SJCRH30 (cell line): ENCODE measurements around the gene WAPL. TPM values are rescaled to one million over a fixed set of nuclear protein-coding genes. Genes with fewer than 3 reads are reported as not detected.
"Not testable (repeated sequence)": the region's sequence is repeated elsewhere in the genome, so short reads cannot be mapped to it uniquely, and the experiment has no call there.

Experiments
- DNase-seq, 2 experiments: peaks; one replicate each; pipeline ENCODE4 v3.0.0-alpha.2; 2015 to 2020
- H3K27ac ChIP-seq: fragments of 250-450 bp; sonication (Bioruptor Pico); 2 replicates; pipeline ENCODE4 v1.5.1; 2020; ENCODE audit warnings: mild to moderate bottlenecking, moderate library complexity
- H3K27me3 ChIP-seq: fragments of 250-450 bp; sonication (Bioruptor Pico); 2 replicates; pipeline ENCODE4 v1.5.1; 2020; ENCODE audit warnings: mild to moderate bottlenecking, moderate library complexity
- H3K36me3 ChIP-seq: fragments of 250-450 bp; sonication (Bioruptor Pico); 2 replicates; pipeline ENCODE4 v1.5.1; 2020; ENCODE audit warnings: mild to moderate bottlenecking, moderate library complexity
- H3K4me1 ChIP-seq: fragments of 250-450 bp; sonication (Bioruptor Pico); 2 replicates; pipeline ENCODE4 v1.5.1; 2020; ENCODE audit warnings: mild to moderate bottlenecking, moderate library complexity
- H3K4me3 ChIP-seq: fragments of 250-450 bp; sonication (Bioruptor Pico); 2 replicates; pipeline ENCODE4 v1.5.1; 2020; ENCODE audit warnings: mild to moderate bottlenecking, moderate library complexity
- H3K9me3 ChIP-seq: fragments of 250-450 bp; sonication (Bioruptor Pico); replicated peaks from 2 replicates; pipeline ENCODE4 v1.5.1; 2020; ENCODE audit warnings: mild to moderate bottlenecking, moderate library complexity
- total RNA-seq: library from RNA; depleted of rRNA; stranded (reverse); fragments of >200 nt; shearing (Covaris generic); gene quantifications from 2 replicates; pipeline ENCODE4 v1.2.3, GENCODE V29; 2014

The WAPL gene
- total RNA-seq, 1 experiment from 2014 or later, result 38.0 TPM

- H3K27ac ChIP-seq, result no peak overlapping the region
- H3K9me3 ChIP-seq, result no peaks in the 10 kb centered on the region
- no peak for DNase-seq
- H3K4me3 ChIP-seq, result no peak overlapping the region
- no peaks in the 10 kb centered on the region for H3K36me3 ChIP-seq
- H3K27me3 ChIP-seq, result no peaks in the 10 kb centered on the region
- H3K4me1 ChIP-seq, result no peaks in the 10 kb centered on the region
These were observed 14.8 kb upstream of the WAPL start for GRCh38 chr10:86536294-86536861.

- Histone ChIP-seq H3K4me1 (no peaks in the 10 kb centered on the region), H3K4me3 (no peak overlapping the region), H3K27me3 (no peaks in the 10 kb centered on the region), H3K36me3 (no peaks in the 10 kb centered on the region), H3K27ac (no peak overlapping the region), H3K9me3 (no peaks in the 10 kb centered on the region)
- DNase-seq, result no peak
These were observed 13.7 kb upstream of the WAPL start for GRCh38 chr10:86535132-86535882.

- no peak overlapping the region for H3K27ac ChIP-seq
- H3K4me1 ChIP-seq, result no peaks in the 10 kb centered on the region
- no peaks in the 10 kb centered on the region for H3K9me3 ChIP-seq
- no peak for DNase-seq
- H3K4me3 ChIP-seq, result no peak overlapping the region
- no peaks in the 10 kb centered on the region for H3K27me3 ChIP-seq
- H3K36me3 ChIP-seq, result no peaks in the 10 kb centered on the region
These were observed 11.7 kb upstream of the WAPL start for GRCh38 chr10:86533328-86533727.

- H3K27me3 ChIP-seq, H3K9me3 ChIP-seq, H3K4me3 ChIP-seq, H3K4me1 ChIP-seq, H3K36me3 ChIP-seq, H3K27ac ChIP-seq, DNase-seq: not testable (repeated sequence)
These were observed 7.1 kb upstream of the WAPL start for GRCh38 chr10:86528736-86529135.

- no peaks in the 10 kb centered on the region for H3K27me3 ChIP-seq
These were observed 5.0 kb upstream of the WAPL start for GRCh38 chr10:86526606-86527005.

GRCh38 chr10:86525713-86526112 is 4.1 kb upstream of the WAPL start:
- not testable (repeated sequence) for H3K36me3 ChIP-seq, DNase-seq, H3K4me3 ChIP-seq, H3K4me1 ChIP-seq, H3K27ac ChIP-seq, H3K9me3 ChIP-seq, H3K27me3 ChIP-seq

More at GRCh38 chr10:86526606-86527005, 5.0 kb upstream of the WAPL start:
- Histone ChIP-seq H3K27ac (no peak overlapping the region), H3K9me3 (no peaks in the 10 kb centered on the region), H3K36me3 (no peaks in the 10 kb centered on the region), H3K4me1 (no peaks in the 10 kb centered on the region), H3K4me3 (no peak overlapping the region)
- no peak for DNase-seq

GRCh38 chr10:86524225-86524962 is 2.8 kb upstream of the WAPL start:
- no peak for DNase-seq
- Histone ChIP-seq H3K4me1 (no peaks in the 10 kb centered on the region; the same call in 1 of the 2 replicates), H3K27ac (no peak overlapping the region), H3K9me3 (no peaks in the 10 kb centered on the region), H3K36me3 (peaks cover 4% of the 10 kb centered on the region; the same call in 1 of the 2 replicates), H3K4me3 (no peak overlapping the region), H3K27me3 (no peaks in the 10 kb centered on the region)

GRCh38 chr10:86523348-86523747 is 1.8 kb upstream of the WAPL start:
- DNase-seq, result no peak
- H3K27ac ChIP-seq, result no peak overlapping the region
- H3K9me3 ChIP-seq, result no peaks in the 10 kb centered on the region
- no peaks in the 10 kb centered on the region; the same call in 1 of the 2 replicates for H3K4me1 ChIP-seq
- H3K4me3 ChIP-seq, result no peak overlapping the region
- H3K27me3 ChIP-seq, result no peaks in the 10 kb centered on the region
- H3K36me3 ChIP-seq, result peaks cover 4% of the 10 kb centered on the region; the same call in 1 of the 2 replicates

GRCh38 chr10:86522510-86522855 is 891 bp upstream of the WAPL start:
- peaks cover 6% of the 10 kb centered on the region; the same call in 1 of the 2 replicates for H3K36me3 ChIP-seq
- no peaks in the 10 kb centered on the region for H3K27me3 ChIP-seq
- no peaks in the 10 kb centered on the region for H3K9me3 ChIP-seq
- no peak overlapping the region for H3K27ac ChIP-seq
- no peaks in the 10 kb centered on the region; the same call in 1 of the 2 replicates for H3K4me1 ChIP-seq
- H3K4me3 ChIP-seq, result peak overlapping the region; percentile 98
- DNase-seq, result no peak

GRCh38 chr10:86520871-86521677 is 518 bp downstream of the WAPL start:
- H3K27ac ChIP-seq, result peak overlapping the region; percentile 88
- H3K36me3 ChIP-seq, result peaks cover 16% of the 10 kb centered on the region
- peaks cover 3% of the 10 kb centered on the region; the same call in 1 of the 2 replicates for H3K4me1 ChIP-seq
- H3K9me3 ChIP-seq, result no peaks in the 10 kb centered on the region
- peak overlapping the region; percentile 98 for H3K4me3 ChIP-seq
- H3K27me3 ChIP-seq, result no peaks in the 10 kb centered on the region
- peak; percentile 41 to 60 for DNase-seq

GRCh38 chr10:86518781-86519180 is 2.8 kb downstream of the WAPL start:
- Histone ChIP-seq H3K27ac (no peak overlapping the region), H3K4me1 (peaks cover 3% of the 10 kb centered on the region; the same call in 1 of the 2 replicates), H3K27me3 (no peaks in the 10 kb centered on the region), H3K36me3 (peaks cover 28% of the 10 kb centered on the region), H3K9me3 (no peaks in the 10 kb centered on the region), H3K4me3 (no peak overlapping the region)
- DNase-seq, result no peak

GRCh38 chr10:86512137-86512536 is 9.5 kb downstream of the WAPL start:
- peaks cover 25% of the 10 kb centered on the region for H3K36me3 ChIP-seq
- DNase-seq, result no peak
- 0 out of 2 replicates have a peak, but pooled peaks cover 3% of the 10 kb centered on the region for H3K4me1 ChIP-seq

GRCh38 chr10:86511027-86511865 is 10.3 kb downstream of the WAPL start:
- Histone ChIP-seq H3K27me3 (no peaks in the 10 kb centered on the region), H3K9me3 (no peaks in the 10 kb centered on the region), H3K4me3 (no peak overlapping the region), H3K27ac (no peak overlapping the region), H3K36me3 (peaks cover 19% of the 10 kb centered on the region), H3K4me1 (0 out of 2 replicates have a peak, but pooled peaks cover under 1% of the 10 kb centered on the region)
- DNase-seq, result no peak

More at GRCh38 chr10:86512137-86512536, 9.5 kb downstream of the WAPL start:
- Histone ChIP-seq H3K9me3 (no peaks in the 10 kb centered on the region), H3K4me3 (no peak overlapping the region), H3K27ac (no peak overlapping the region), H3K27me3 (no peaks in the 10 kb centered on the region)

GRCh38 chr10:86509145-86509544 is 12.4 kb downstream of the WAPL start:
- no peak overlapping the region for H3K27ac ChIP-seq
- H3K4me3 ChIP-seq, result no peak overlapping the region
- no peaks in the 10 kb centered on the region for H3K27me3 ChIP-seq
- peaks cover 10% of the 10 kb centered on the region for H3K36me3 ChIP-seq
- DNase-seq, result no peak
- H3K9me3 ChIP-seq, result no peaks in the 10 kb centered on the region
- H3K4me1 ChIP-seq, result no peaks in the 10 kb centered on the region
